A673 (cell line): ENCODE results near the gene SUMF1.

Experiments used
- CTCF ChIP-seq: fragments of 300-800, 200-600 bp; sonication (generic); conservative IDR thresholded peaks from 2 replicates; pipeline ENCODE4 v1.5.1; 2017; ENCODE audit warnings: low read depth, mild to moderate bottlenecking, antibody characterized with exemption, low read length, moderate library complexity, mixed read lengths
- EZH2 ChIP-seq: fragments of 200-600 bp; sonication (generic); IDR thresholded peaks from 2 replicates; pipeline ENCODE4 v1.6.1; 2017; ENCODE audit warnings: borderline replicate concordance, low read depth, mild to moderate bottlenecking, mixed read lengths, antibody characterized with exemption, low read length; ENCODE audit not compliant: poor library complexity, severe bottlenecking

DNA sequence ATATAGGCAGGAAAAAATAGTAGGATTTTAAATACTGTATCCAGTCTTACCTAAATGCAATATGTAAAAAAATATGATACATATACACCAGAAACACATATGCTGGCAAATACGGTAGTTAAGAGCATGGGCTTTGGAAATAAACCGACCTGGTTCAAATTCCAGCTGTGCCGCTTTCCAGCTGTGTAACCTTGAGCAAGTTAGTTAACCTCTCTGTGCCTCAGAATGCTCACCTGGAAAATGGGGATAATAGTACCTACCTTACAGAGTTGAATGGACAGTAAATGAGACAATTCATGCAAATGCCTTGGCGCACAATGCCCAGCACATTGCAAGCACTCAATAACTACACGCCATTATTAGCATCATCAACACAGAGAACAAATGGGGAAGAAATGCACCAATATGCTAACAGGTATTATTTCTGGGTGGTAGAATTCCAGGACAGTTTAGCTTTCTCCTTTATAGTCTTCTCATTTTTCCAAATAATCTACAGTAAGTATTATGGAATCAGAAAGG lies 50.6 kb downstream of the SUMF1 start:
- TF ChIP-seq CTCF: no peak
- TF ChIP-seq EZH2: no peak
